Activated CD4-positive, alpha-beta T cell treated with anti-CD3 and anti-CD28 coated beads for 48 hours (primary cell): ENCODE measurements around the gene SMCO2.

Source experiments
- DNase-seq: peaks from one replicate; pipeline ENCODE4 v3.0.0-alpha.2; 2020

Gene SMCO2

DNA sequence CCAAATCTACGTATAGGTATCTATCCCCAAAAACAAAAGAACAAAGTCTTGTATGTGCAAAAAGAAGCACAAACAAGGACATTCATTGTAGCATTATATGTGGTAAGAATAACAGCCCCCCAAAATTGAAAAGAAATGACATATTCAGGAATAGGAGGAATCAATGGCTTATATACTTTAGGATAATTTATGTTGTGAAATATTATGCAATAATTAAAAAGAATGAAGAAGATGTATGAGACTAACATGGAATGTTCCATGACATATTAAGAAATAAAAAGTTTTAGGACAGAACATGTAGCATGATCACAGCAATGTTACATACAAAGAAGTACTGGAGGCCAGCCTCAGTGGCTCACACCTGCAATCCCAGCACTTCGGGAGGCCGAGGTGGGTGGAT lies 9.1 kb downstream of the SMCO2 start:
- no peak for DNase-seq

GRCh38 chr12:27456618-27457017 lies 10.1 kb downstream of the SMCO2 start:
- no peak for DNase-seq

DNA sequence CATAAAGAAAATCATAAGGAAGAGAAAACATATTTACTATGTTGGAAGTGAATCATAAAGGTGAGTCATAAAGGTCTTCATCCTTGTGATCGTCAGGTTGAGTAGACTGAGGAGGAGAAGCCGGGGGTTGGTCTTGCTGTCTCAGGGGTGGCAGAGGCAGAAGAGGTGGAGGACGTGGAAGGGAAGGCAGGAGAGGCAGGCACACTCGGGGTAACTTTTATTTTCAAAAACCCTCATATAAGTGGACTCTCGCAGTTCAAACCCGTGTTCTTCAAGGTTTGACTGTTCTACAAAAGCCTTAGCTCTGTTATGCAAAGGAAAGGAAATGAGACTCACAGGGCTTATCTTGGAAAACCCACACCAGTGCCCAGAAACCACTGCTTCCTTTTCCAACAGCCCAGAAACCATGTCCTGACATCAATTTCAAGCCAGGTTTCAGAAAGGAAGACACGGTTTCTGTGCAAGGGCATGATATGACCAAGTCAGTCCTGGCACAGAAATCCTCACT lies 14.0 kb downstream of the SMCO2 start:
- peak; percentile 53 for DNase-seq

DNA sequence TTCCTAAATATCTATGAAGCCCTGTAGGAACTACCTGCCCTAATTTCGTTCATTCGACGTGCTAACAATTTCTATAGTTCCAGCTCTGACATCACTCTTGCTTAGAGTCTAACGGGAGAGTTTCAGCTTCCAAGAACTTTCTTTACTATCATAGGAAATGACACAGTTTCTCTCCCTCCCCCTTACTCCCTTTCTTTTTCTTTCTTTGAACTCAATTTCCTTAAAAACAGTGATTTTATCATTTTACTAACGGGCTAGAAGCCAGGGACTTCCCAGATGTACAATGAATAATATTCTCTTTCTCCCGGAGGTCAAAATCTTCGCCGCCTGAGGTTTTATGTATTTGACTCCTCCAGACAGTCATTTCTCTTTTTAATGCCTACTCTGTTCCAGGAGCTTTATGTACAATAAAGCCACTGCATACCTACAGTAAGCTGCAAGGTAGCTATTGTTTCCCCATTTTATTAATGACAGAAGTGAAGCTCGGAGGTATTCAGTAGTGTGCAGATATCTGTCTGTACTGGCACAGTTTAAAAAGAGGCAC lies 15.7 kb downstream of the SMCO2 start:
- DNase-seq, result no peak

DNA sequence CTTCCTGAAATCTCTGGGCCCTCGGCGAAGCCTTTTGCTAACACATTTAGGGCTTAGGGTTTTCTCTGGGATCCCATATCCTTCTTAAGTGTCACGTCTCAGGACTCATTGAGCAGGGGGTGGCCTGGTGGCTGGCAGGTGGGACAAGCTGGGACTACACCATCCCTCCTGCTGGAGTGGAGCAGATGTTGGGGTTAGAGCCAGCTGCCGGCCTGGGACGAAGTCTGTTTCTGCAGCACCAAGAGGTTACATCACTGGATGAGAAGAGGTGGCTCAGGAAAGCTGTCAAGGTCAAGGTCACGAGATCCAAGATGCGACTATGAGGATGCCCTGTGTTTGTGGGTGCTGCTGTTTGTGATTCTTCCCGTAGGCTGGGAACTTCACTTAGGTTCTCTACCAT lies 16.3 kb downstream of the SMCO2 start:
- no peak for DNase-seq

GRCh38 chr12:27463511-27464219 lies 17.1 kb downstream of the SMCO2 start:
- no peak for DNase-seq

DNA sequence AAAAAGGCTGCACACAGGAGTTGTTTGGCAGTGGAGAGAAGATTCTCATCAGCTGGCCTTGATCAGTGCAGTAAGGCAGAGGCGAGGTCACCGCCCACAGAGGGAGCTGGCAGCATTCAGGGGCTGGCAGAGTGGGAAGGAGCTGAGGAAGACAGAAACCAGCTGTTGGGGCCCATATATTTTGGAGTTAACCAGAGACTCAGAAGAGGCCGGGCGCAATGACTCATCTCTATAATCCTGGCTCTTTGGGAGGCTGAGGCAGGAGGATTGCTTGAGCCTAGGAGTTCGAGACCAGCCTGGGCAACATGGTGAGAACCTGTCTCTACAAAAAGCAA lies 17.7 kb downstream of the SMCO2 start:
- DNase-seq, result peak; percentile 50

DNA sequence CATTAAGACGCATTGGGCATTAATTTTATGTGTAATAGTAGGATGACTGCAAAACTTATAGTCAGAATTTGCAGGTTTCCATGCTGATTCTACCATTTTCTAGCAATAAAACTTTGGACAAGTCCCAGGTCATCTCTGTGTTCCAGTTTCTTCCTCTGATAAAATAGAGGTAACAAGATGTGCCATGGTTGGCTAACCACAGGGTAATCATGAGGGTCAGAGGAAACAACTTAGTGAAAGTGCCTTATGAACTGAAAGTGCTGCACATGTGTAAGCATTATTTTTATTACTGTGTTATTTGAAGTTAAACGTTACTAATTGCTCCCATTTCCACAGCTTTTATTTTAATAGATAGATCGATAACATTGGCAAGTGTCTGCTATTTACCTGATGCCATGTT lies 21.1 kb downstream of the SMCO2 start:
- DNase-seq, result no peak

DNA sequence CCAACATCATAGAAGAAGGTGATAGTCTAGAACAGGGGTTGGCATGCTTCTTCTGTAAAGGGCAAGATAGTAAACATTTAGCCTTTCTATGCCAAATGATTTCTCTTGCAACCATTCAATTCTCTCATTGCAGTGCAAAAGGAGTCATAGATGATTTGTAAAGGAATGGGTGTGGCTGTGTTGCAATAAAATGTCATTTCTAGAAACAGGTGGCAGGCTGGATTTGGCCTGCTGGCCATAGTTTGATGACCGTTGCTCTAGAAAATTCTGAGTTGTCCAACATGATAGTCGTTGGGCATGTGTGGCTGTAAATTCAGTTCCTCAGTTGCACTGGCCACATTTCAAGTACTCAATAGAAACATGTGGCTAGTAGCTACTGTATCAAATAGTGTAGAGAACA lies 21.7 kb downstream of the SMCO2 start:
- DNase-seq, result no peak

DNA sequence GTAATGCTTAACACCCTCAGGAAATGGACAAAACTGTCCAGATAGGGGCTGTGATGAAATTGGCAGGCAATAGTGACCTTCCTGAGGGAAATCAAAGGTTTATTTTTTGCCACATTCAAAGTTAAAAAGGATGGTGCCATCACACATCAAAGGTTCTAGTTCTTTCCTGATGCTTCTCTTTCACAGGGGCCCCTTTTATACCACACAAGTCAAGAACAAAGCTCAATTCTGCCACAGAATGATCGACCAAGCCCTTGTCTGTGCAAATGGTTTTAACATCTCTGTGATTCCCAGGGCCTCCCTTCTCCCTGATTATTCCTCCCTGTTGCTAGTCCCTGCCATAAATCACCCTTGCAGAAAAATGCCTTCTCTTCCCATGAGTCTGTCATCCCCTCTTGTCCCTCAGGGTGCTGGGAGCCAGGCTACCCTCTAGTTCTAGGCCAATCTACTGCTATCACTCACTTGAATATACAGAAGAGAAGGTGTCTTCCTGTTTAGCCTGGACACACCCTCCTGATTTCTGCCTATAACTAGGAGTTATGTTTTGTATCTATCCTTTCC lies 22.7 kb downstream of the SMCO2 start:
- DNase-seq, result no peak

- no peak for DNase-seq
Observed at GRCh38 chr12:27472604-27473003, 26.1 kb downstream of the SMCO2 start.

- no peak for DNase-seq
Observed at GRCh38 chr12:27474344-27474743, 27.8 kb downstream of the SMCO2 start.

DNA sequence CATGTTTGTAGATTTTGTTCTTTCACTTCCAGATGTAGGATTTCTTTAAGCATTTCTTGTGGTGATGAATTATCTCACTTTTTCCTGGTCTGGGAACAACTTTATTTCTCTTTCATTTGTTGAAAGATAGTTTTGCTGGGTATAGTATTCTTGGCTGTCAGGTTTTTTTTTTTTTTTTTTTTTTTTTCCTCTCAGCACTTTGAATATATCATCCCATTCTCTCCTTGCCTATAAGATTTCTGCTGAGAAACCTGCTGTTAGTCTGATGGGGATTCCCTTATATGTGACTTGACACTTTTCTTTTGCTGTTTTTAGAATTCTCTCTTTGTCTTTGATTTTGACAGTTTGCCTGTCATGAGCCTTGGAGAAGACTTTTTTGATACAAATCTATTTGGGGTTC lies 30.5 kb downstream of the SMCO2 start:
- no peak for DNase-seq

GRCh38 chr12:27478949-27479348 lies 32.4 kb downstream of the SMCO2 start:
- no peak for DNase-seq

DNA sequence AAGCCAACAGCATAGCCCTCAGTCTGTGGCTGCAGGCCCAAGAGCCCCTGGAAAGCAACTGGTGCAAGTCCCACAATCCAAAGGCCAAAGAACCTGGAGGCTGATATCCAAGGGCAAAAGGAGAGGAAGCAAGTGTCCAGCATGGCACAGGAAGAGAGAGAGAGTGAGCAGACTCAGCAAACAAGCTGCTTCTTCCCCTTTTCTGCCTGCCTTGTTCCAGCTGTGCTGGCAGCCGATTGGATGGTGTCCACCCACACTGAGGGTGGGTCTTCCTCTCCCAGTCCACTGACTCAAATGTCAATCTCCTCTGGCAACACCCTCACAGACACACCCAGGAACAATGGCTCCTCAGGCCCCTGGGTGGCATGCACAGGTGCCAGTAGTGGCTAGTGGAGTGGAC lies 33.5 kb downstream of the SMCO2 start:
- DNase-seq, result no peak

GRCh38 chr12:27486961-27487360 lies 40.4 kb downstream of the SMCO2 start:
- DNase-seq, result no peak

DNA sequence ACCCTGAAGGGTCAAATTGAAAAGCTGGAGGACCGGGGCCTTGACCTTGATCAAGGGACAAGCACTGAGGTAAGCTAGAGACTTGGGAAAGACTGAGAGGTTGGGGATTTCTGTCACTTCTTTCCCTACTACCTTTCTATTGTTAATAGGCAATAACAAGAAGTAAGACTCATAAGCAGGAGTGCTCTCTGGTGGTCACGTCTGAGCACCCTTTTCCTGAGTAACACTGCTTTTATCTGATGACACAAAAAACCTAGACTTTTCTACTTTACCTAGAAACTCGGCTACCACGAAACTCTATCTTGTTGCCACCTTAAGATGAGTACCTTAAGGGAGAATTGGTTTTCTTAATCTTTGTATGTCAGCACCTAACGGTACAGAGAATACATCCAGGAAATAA lies 41.9 kb downstream of the SMCO2 start:
- DNase-seq, result no peak

DNA sequence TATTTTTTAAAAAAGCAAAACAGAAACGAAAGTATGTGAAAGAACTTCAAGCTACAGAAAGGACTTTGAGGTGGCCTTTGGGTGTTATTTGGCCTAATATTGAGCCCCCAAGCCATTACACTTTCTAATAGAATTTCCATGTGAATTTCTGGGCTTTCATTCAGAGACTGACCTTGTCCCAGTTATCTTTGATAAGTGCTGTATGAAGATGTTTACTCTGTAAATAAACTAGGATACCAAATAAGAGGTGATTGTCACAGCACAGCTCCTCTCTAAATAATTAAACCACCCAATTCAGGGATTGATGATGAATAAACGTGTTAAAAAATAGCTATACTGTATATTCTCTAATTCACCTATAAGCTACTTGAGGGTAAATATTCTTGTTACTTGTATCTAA lies 44.7 kb downstream of the SMCO2 start:
- no peak for DNase-seq

DNA sequence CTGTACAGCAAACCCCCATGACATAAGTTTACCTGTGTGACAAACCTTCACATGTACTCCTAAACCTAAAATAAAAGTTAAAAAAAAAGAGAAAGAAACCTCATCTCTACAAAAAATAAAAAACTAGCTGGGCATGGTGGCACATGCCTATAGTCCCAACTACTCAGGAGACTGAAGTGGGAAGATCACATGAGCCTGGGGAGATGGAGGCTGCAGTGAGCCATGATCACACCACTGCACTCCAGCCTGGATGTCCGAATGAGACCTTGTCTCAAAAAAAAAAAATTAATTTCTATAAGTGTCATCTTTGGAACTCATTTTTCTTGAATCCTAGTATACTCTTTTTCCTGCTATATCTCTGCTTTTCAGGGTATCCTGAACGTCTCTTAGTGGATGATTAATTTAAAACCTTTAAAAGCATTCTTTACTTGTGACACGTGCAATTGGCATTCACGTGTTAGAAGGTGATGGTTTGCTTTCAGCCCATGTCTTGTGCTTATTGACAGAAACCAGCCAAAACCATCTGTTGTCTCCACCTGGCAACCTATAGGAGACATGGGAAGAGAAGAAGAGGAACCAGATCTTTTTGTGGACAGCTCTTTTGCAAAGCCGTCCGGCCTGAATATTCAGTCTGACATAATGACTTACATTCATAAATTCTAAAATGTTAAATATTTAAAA lies 46.9 kb downstream of the SMCO2 start:
- no peak for DNase-seq

GRCh38 chr12:27497446-27497845 lies 50.9 kb downstream of the SMCO2 start:
- no peak for DNase-seq

GRCh38 chr12:27498149-27498548 lies 51.6 kb downstream of the SMCO2 start:
- DNase-seq, result no peak

DNA sequence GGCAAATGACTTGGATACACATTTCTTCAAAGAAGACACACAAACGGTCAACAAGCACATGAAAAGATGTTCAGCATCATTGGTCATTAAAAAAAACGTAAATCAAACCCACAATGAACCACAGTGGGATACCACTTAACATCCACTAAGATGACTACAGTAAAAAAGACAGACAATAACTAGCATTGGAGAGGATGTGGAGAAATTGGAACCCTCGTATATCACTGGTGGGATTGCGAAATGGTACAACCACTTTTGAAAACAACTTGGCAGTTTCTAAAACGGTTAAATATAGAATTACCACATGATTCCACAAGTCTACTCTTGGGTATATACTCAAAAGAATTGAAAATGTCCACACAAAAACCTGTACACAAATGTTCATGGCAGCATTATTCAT lies 52.2 kb downstream of the SMCO2 start:
- no peak for DNase-seq

DNA sequence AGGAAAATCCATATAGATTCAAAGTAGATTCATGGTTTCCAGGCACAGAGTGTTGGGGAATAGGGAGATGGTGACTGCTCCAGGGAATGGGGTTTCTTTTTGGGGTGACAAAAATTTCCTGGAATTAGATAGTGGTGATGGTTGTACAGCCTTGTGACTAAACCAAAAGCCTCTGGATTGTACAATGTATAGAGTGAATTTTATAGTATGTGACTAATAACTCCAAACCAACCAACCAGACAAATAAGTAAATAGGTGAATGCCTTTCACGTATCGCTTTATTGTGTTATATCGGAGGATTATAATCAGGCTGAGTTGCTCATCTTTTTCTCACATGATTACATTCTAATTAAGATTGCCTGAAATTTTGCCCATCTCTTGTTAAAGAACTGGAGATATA lies 52.8 kb downstream of the SMCO2 start:
- DNase-seq, result no peak

DNA sequence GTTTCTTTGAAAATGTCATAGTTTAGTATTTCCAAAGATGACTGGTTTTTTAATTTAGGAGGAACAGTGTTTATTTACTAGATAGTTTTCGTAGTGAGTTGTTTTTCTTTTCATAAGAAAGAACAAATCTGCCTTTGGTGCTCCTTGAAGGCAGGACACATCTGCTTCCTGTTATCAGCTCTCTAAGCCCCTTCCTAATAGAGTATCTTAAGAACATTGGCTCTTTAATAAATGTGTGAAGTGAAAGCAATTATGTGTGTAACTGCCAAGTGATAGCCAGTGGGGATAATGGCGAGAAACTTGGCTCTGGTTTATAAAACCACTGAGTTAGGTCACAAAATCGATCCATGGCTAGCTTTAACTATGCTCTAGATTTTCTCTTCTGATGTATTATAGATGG lies 54.0 kb downstream of the SMCO2 start:
- no peak for DNase-seq
